SK-N-SH (cell line): ENCODE data around the gene NNT.

Source experiments
- ELF1 ChIP-seq: IDR thresholded peaks from 2 replicates; pipeline ENCODE4 v1.4.0; 2012
- EP300 ChIP-seq, 2 experiments: IDR thresholded peaks; 2 replicates each; pipeline versions ENCODE4 v1.4.0 to v1.6.1; 2012; ENCODE audit warnings: borderline replicate concordance in 1 of 2, low read depth in 1 of 2, low read length in 1 of 2
- FOXM1 ChIP-seq: IDR thresholded peaks from 2 replicates; pipeline ENCODE4 v1.4.0; 2012; ENCODE audit warnings: low read depth, mild to moderate bottlenecking
- MXI1 ChIP-seq: IDR thresholded peaks from 2 replicates; pipeline ENCODE4 v1.6.1; 2012; ENCODE audit warnings: mild to moderate bottlenecking, low read depth, low read length, improper control_type of control experiment
- NFIC ChIP-seq: IDR thresholded peaks from 2 replicates; pipeline ENCODE4 v1.4.0; 2012; ENCODE audit warnings: borderline replicate concordance
- NRF1 ChIP-seq: IDR thresholded peaks from 2 replicates; pipeline ENCODE4 v1.6.1; 2012; ENCODE audit warnings: low read depth, mild to moderate bottlenecking, low read length
- POLR2AphosphoS5 ChIP-seq: IDR thresholded peaks from 2 replicates; pipeline ENCODE4 v1.6.1; 2012; ENCODE audit warnings: low read depth, low read length
- RCOR1 ChIP-seq: fragments of 150-350 bp; IDR thresholded peaks from 2 replicates; pipeline ENCODE4 v1.6.1; 2017; ENCODE audit warnings: antibody characterized with exemption, low read length
- TAF1 ChIP-seq: IDR thresholded peaks from 2 replicates; pipeline ENCODE4 v1.6.1; 2012; ENCODE audit warnings: low read depth, mild to moderate bottlenecking, low read length, moderate library complexity, borderline replicate concordance
- TF ChIP-seq, protein P1 (sequence below): fragments of 200-600 bp; sonication (generic); IDR thresholded peaks from 2 replicates; pipeline ENCODE4 v1.6.1; 2017; ENCODE audit warnings: antibody characterized with exemption, mild to moderate bottlenecking, moderate library complexity
- TF ChIP-seq, protein P2 (sequence below): fragments of 150-350 bp; IDR thresholded peaks from 2 replicates; pipeline ENCODE4 v1.6.1; 2017; ENCODE audit warnings: antibody characterized with exemption, low read length, low read depth, borderline replicate concordance
- TF ChIP-seq, protein P3 (sequence below): IDR thresholded peaks from 2 replicates; pipeline ENCODE4; 2012
- TF ChIP-seq, protein P4 (sequence below): IDR thresholded peaks from 2 replicates; pipeline ENCODE4 v1.4.0; 2012; ENCODE audit warnings: low read depth

DNA sequence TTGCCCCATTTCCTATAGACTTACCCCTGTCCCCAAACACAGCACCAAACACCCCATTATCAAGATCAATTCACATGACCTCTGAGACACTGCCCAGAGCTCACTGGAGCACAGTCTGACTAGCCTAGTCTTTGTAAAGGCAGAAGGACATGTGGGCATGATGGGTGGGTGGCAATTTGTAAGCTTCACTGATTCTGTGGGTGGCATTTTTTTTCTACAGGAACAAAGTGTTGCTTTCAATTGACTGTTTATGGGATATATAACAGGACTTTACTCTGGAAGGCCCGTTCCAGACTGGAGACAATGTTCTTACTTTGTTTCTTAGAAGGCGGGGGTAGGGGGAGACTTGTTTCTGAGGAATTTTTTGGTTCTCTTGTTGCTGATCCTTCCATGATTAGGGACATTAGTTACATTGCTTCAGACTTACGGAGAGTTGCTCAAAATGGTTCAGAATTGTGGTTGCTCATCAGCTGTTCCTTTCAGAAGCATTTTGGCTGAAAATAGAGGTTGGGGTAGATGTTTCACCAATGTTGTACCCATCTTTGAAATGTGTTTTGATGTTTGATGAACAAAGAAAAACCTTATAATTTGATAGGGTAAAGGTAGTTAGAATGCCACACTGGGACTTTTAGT, 20.2 kb downstream of the NNT start:
- TF ChIP-seq, protein P1, sequence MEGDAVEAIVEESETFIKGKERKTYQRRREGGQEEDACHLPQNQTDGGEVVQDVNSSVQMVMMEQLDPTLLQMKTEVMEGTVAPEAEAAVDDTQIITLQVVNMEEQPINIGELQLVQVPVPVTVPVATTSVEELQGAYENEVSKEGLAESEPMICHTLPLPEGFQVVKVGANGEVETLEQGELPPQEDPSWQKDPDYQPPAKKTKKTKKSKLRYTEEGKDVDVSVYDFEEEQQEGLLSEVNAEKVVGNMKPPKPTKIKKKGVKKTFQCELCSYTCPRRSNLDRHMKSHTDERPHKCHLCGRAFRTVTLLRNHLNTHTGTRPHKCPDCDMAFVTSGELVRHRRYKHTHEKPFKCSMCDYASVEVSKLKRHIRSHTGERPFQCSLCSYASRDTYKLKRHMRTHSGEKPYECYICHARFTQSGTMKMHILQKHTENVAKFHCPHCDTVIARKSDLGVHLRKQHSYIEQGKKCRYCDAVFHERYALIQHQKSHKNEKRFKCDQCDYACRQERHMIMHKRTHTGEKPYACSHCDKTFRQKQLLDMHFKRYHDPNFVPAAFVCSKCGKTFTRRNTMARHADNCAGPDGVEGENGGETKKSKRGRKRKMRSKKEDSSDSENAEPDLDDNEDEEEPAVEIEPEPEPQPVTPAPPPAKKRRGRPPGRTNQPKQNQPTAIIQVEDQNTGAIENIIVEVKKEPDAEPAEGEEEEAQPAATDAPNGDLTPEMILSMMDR: no peak
- TF ChIP-seq, protein P2, sequence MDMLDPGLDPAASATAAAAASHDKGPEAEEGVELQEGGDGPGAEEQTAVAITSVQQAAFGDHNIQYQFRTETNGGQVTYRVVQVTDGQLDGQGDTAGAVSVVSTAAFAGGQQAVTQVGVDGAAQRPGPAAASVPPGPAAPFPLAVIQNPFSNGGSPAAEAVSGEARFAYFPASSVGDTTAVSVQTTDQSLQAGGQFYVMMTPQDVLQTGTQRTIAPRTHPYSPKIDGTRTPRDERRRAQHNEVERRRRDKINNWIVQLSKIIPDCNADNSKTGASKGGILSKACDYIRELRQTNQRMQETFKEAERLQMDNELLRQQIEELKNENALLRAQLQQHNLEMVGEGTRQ: no peak
- TF ChIP-seq POLR2AphosphoS5: no peak
- TF ChIP-seq, protein P3, sequence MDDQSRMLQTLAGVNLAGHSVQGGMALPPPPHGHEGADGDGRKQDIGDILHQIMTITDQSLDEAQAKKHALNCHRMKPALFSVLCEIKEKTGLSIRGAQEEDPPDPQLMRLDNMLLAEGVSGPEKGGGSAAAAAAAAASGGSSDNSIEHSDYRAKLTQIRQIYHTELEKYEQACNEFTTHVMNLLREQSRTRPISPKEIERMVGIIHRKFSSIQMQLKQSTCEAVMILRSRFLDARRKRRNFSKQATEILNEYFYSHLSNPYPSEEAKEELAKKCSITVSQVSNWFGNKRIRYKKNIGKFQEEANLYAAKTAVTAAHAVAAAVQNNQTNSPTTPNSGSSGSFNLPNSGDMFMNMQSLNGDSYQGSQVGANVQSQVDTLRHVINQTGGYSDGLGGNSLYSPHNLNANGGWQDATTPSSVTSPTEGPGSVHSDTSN: no peak
- TF ChIP-seq NRF1: no peak
- TF ChIP-seq ELF1: no peak
- TF ChIP-seq RCOR1: no peak
- TF ChIP-seq MXI1: no peak
- TF ChIP-seq NFIC: no peak
- no peak for TF ChIP-seq TAF1
- TF ChIP-seq, protein P4, sequence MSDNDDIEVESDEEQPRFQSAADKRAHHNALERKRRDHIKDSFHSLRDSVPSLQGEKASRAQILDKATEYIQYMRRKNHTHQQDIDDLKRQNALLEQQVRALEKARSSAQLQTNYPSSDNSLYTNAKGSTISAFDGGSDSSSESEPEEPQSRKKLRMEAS: no peak
- TF ChIP-seq EP300 (IDR thresholded peaks at IDR 0.05; ENCODE audit: borderline replicate concordance in 1 of 2, low read depth in 1 of 2, low read length in 1 of 2): no peak
- no peak for TF ChIP-seq FOXM1
